GM21423 (cell line): ENCODE data around the gene PNKP.

Source experiments
- ATAC-seq: cut with Tn5 transposase; IDR thresholded peaks from one replicate; pipeline ENCODE4 v1.9.1; 2021; ENCODE audit warnings: mild to moderate bottlenecking, moderate library complexity; ENCODE audit not compliant: unreplicated experiment

PNKP gene

DNA sequence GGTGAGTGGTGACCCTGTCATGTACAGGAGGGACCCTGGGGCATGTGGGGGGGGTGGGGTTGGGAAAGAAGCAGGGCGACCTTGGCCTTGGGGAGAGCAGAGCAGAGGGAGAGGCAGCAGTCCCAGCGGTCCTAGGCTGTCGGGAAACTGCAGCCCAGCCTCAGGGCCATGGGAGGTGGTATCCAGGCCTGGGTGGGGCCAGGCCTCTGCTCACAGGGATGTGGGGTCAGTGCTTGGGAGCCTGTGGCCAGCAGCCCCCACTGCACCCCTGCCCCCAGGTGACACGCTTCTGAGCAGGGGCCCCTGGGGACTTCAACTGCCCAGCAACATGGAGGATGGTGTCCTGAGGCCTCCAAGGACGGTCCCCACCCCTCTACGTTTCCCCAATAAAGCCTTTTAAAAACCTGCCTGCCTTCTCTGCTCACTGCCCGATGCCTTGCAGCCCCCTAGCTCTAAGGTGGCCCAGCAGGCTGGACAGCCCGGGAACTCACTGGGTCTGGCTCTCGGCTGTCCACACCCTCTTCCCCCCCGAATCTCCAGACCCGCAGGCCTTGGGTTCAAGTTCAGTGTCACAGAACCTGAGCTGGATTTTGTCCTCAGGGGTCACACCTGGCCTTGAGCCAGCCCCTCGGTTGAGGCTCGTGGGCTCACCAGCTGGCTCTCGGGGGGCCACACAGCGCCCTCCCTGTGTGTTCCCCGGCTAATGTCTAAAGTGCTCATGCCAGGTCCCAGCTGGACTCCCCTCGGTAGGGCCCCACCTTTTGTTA lies 6.9 kb downstream of the PNKP start:
- ATAC-seq: no peak

DNA sequence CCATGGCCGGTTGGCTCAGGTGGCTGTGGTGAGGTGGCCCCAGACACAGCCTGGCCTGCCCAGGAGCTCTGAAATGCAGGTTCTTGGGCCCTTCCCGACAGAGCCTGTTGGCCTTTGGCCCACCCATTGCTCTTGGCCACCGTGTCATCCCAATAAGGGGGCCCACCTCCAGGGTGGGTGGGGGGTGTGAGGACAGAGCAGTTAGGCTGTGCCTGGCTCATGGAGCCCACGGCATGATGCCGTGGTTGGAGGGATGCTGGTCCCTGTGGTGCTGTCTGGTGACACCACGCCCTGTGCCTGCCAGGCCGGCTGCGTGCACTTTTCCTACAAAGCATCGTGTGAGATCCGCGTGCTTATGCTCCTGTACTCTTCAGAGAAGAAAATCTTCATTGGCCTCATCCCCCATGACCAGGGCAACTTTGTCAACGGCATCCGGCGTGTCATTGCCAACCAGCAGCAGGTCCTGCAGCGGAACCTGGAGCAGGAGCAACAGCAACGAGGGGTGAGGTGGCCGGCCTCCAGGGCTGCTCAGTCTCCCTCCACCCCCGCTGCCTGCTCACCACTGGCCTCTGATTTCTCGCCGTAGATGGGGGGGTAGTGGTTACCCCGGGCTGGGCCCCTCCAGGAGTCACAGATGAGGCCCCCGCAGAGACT lies 7.6 kb downstream of the PNKP start:
- ATAC-seq: no peak

DNA sequence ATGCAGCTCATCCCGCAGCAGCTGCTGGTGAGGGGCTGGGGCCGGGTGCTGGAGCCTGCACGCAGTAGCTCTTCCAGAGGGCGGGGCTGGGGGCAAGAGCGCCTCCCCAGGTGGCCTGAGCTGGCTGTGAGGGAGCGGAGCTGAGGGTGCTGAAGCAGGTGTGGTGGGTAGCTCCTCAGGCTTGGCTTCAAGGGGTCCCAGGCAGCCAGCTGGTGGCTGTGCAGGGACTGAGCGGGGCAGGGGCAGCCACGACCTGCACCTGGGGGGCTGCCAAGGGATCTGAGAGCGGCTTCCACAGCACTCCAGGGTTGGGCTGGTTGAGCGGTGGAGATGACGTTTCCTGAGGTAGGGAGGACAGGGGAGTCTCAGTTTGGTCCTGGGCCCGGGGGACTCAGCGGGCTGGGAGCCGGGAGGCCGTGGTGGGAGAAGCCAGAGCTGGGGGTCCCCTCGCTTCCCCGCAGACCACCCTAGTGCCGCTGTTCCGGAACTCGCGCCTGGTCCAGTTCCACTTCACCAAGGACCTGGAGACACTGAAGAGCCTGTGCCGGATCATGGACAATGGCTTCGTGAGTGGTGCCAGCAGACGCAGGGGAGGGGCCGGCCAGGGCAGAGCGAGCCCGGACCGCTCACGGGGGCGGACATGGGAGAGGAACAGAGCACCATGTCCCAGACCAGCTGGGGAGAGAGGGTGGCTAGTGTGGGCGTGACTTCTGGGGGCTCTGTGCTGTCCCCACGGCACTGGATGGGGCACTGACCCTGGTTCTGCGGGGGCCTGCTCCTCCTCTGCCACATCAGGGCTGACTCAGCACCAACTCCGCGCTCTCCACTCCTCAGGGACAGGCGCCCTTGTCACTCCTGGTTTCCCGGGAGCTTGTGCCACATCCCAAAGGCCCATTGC lies 9.0 kb downstream of the PNKP start:
- no peak for ATAC-seq

DNA sequence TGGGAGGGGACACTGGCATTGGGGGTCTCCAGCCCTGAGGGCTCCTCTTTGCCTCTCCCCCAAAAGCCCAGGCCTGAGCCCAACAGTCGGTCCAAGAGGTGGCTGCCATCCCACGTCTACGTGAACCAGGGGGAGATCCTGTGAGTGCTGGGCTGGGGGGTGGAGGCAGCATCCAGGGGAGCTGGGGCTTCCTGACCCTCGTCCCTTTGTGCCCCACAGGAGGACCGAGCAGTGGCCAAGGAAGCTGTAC lies 9.6 kb downstream of the PNKP start:
- no peak for ATAC-seq

DNA sequence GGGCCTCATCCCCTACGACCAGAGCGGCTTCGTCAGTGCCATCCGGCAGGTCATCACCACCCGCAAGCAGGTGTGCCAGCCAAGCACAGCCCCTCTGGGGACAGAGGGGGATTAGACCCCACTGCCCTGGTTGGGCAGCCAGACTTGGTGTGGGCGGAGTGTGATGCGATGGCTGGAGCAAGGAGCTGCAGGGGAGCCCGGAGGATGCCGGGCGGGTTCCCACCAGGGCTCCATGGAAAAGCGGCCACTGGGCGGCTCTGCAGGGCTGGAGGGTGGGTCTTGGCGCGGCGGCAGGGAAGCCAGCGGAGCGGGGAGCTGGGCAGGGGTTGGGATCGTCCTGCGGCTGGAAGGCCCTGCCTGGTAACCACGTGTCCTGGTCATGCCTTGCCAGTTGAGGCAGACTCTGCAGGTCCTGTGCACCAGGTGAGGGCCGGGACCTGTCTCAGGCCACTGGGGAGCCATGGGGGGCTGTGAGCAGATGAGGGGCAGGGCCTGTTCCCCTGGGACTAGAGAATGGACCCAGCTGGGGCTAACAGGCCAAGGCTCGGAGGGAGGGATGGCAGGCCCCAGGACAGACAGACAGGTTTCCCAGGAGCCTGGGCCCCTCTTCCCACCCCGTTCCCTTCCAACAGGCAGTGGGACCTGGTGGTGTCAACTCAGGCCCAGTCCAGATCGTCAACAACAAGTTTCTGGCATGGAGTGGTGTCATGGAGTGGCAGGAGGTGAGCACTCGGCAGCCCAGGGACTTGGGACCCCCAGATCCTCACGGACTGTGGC lies 10.1 kb downstream of the PNKP start:
- no peak for ATAC-seq

DNA sequence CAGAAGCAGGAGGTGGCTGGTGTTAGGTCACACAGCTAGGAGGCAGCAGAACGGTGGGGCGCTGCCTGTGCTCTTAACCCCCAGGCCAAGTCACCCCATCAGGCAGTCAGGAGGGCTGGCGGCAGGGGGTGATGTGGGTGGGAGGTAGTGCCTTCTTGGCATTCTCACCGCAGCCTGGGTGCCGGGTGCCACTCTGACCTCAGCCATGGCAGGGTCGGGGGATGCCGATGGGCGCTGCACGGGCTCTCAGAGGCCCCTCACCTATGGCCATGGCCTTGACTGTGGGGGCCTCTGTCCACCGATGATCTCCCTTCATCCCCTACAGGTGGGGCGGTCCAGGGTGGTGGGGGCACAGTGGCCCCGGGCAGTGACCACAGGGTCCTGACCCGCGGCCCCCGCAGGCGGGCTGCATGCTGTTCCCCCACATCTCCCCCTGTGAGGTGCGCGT lies 10.8 kb downstream of the PNKP start:
- ATAC-seq: no peak

DNA sequence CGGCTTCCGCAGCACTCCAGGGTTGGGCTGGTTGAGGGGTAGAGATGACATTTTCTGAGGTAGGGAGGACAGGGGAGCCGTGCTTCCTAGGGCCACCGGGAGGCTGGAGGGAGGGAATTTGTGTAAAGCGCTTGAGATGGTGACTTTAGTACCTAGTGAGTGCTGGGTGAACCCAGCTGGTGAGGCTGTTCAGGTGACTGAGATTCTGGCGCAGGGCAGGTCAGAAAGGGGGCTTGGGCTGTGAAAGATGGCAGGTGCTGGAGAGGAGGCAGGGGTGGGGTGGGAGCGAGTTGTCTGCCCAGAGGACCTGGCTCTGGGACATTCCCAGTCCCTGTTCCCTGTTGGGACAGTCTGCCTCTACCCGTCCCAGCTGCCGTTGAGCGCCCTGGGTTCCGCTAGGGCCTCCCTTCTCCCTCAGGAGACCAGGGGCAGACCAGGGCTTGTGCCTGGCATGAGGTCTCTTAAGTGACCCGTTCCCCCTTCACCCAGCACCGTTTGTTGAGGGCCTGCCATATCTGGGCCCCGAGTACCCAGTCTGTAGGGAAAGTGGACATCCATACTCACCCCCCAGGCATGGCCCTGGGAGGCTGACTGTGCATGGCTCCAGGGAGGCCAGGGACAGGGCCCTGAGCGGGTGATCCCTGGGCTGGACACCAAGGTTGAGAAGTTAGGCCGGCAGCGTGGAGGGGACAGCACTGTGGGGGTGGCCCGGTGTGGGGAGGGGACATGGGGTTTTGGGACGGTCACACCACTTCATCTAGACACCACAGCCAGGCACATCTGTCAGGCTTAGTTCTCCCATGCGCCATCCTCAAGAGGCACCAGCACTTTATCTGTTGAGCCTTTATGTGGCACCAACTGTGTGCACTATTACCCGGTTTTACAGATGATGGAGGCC lies 11.5 kb downstream of the PNKP start:
- no peak for ATAC-seq

DNA sequence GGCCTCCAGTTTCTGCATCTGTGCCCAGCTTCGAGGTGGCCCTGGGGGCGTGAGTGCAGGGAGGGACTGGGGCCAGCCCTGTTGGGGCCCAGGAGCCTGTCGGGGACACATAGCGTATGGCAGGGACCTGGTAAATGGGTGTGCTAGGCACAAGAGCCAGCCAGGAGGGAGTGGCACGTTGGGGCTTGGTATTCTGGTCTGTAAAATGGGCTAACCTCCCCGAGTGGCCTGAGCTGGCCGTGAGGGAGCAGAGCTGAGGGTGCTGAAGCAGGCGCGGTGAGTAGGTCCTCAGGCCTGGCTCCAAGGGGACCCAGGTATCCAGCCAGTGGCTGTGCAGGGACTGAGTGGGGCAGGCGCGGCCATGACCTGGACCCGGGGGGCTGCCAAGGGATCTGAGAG lies 12.1 kb downstream of the PNKP start:
- ATAC-seq: no peak

DNA sequence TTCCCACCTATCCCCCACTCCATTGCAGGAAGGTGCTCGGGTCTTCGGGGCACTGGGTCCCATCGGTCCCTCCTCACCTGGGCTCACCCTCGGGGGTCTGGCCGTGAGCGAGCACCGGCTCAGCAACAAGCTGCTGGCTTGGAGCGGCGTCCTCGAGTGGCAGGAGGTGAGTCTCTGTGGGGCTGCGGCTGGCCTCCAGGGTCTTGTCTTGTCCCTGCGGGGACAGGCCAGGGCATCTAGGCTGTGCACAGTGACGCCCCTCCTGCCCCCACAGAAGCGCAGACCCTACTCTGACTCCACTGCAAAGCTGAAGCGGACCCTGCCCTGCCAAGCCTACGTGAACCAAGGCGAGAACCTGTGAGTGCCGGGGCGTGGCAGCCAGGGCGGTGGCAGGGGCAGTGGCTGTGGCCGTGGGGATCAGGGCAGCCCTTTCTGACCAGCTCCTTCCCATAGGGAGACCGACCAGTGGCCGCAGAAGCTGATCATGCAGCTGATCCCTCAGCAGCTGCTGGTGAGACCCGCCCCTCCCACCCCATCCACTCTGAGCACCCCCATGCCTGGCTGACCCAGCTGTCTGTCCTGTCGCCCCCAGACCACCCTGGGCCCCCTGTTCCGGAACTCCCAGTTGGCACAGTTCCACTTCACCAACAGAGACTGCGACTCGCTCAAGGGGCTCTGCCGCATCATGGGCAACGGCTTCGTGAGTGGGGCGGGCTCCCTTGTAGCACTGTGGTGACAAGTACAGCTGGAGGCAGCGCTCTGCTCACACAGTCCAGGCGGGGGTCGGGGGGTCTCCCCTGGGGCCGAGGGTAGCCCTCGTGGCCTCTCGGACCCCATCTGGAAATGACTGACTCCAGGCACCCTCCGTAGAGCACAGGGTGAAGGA lies 12.8 kb downstream of the PNKP start:
- no peak for ATAC-seq

DNA sequence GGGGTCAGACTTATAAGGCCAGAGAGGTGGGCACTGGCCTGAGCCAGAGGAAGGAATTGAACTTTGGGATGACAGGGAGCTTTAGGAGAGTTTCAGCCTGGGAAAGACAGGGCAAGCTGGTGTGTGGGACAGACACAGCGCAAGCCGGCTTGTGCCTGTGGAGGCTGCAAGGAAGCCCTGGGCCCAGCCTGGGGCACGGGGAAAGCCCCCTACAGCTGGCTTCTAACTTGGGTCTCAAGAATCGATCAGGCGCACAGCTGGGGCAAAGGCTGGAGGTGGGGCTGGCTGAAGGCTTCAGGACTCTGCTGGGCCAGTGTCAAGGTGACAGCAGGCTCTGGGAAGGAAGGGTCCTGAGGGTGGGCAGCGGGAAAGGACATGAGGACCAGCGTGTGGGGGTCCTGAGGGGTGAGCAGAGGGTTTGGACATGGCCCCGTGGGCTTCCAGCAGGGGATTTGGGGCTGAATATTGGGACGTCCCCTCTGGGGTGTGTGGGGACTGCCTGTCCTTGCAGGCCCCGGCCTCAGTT lies 13.5 kb downstream of the PNKP start:
- ATAC-seq: no peak

DNA sequence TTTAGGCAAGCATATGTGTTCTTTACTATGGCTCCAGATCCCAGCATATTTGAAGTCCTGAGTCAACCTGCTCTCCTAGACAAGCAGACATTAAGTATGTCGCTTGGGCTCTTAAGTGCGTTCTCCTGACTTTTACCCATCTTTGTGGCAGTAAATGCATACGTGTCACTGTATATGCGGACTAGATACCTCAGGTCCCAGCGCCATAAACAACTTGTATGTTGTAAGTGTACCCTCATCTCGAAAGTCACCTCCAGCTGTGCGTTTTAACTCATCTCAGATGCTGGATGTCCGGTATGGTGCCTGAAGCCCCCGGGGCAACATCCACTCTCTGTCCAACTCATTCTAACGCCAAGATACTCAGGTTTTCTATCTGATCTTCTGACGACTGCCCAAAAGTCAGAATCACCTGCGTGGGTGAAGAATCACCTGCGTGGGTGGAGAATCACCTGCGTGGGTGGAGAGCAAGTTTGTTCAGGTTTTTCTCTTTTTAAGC lies 14.7 kb downstream of the PNKP start:
- ATAC-seq: no peak

DNA sequence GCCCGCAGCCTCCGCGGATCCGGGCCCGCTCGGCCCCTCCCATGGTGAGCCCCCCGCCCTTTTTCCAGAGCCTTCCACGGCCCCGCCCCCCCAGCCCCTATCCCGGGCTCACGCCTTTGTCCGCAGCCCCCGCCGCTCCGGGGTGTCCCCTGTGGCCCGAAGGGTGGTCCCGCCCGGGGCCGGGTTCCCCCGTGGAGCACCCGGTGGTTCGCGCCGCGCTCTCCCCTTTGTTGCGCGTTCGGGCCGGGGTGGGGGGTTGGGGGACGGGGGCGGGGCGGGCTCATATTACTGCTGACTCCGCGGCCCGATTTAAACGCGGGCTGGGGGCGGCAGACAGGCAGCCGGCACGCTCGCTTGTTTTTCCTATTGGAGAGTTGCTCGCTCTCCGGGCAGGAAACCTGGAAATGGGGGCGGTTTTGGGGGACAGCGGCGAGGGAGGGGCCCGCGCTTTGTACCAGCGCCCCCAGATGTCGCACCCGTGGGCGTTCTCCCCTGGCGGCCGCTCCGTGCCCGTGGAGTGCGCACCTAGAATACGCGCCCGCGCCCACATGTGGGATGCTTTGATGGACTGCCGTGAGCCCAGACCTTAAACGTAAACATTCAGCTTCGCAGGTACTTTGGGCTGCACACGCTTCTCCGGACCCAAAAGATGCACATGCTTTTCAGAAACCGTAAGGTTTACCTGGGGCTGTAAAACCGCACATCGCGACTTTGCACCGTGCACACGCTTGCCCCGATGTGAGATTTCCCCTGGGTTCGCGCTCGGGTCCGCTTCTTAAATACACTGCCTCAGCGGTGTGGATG lies 15.7 kb downstream of the PNKP start:
- no peak for ATAC-seq

DNA sequence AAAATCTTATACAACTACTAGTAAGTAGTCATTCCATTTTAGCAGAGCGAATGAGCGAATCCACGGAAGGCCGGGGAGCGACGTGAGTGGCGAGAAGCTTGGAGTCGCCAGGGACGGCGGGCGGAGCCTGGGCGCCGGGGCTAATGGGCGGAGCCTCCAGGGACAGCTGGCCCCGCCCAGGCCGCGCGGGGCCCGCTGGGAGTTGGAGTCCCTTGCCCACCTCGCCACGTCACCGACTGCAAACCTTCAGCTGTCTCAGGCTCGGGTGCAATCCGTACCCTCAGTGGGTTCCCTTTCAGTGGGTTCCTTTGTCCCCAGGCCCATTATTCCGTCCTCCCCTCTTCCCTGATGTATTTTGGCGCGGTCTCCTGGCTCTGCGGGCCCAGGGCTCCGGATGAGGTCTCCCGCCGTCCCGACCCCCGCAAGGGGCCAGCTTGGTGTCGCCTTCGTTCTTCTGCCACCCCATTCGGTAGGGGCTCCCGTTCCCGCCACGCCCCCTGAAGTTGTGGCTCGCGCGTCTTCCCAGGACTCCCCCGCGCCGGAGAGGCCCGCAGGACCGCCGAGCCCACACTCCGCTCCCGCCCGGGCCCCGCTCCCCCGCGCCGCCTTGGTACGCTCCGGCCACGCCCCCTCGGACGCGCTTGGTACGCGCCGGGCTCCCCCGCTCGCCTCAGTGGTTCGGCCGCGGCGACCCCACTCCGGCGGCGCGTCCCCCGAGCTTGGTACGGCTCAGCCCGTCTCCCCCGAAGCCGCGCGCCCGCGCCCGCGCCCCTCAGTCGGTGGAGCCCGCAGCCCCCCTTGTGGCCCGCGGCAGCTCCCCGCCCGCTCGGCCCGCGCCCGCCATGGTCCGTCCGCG lies 16.7 kb downstream of the PNKP start, which contains the start of gene PTOV1:
Gene PTOV1, plus strand, starts transcription at position 673 of the 856 bp plus-strand sequence.
- peak; percentile 74 for ATAC-seq

DNA sequence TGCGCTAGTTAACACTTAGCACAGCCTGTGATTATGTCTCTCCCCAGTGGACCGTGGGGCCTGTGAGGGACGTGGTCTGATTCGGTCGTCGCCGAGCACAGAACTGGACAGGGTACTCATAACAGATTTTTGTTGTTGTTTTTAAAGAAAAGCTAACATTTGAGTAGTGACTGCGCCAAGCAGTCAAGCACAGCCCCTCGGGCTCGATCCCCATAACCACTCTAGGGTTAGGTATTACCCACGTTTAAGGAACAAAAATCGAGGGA lies 17.2 kb downstream of the PNKP start:
- no peak for ATAC-seq

DNA sequence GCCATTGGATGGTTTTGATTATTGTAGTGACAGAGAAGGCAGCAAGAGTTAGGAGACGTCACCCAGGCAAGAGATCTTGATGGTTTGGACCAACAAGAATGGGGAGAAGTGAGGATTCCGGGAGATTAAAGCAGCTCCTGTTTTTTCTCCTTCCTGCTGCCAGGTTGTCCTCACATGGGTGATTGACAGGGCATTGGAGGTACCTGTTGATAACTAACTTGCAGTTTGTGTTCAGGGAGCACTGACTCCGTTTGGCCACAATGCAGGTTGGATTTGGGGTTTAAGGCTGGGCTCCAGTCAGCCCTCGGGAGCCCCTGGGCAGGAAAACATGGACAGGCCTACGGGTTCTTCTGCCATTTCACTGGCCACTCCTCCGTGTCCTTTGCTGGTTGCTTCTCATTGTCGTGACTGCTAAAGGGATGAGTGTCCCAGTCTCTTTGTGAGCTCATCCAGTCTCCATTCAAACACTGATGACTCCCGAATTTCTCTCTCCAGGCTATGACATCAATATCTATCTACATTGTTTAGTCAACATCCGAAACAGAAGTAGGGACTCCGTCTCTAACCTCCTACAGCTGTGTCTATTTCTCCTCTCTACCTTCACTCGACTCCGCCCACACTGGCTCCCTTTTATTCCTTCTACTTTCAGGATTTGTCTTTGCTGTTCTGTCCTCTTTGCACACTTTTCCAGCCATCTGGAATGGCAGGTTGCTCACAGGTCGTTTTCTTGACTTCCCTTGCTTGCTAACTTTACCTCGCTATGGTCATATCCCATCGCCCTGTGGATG lies 17.7 kb downstream of the PNKP start:
- ATAC-seq: no peak

DNA sequence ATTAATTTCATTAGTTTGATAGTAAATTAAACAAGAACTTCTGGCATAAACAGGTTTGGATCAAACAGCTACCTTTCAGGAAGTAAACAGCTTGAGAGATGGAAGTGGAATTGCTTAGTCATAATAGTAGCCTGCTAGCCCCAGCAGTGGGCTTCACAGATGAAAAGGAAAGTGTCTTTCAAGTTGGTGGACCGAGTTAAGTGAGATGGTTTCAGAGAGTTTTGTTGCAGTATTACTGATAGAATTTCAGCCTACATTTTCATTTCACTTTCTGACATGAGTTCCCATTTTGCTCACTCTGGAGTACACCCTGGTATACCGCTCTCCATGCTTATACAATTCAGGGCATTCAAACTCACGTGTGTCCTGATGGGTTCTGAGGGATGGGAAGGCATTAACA lies 18.4 kb downstream of the PNKP start:
- no peak for ATAC-seq
